Activated CD4-positive, alpha-beta memory T cell treated with anti-CD3 and anti-CD28 coated beads, Interleukin-2, amount 10 ng/mL, durations not matched to agents 7 days and 5 days (primary cell): ENCODE data around the gene SLC44A4. TPM values are rescaled to one million over a fixed set of nuclear protein-coding genes. Genes with fewer than 3 reads are reported as not detected.

ENCODE experiments used
- CTCF ChIA-PET: fragments of 350-600 bp; sonication (Branson Sonifier 250); formaldehyde crosslinking; loops from one replicate; lab custom pipeline; 2021; ENCODE audit warnings: antibody characterized with exemption, inconsistent platforms; lab: Charles Lee
- POLR2A ChIA-PET: fragments of 350-600 bp; sonication (Branson Sonifier 250); formaldehyde crosslinking; loops from one replicate; lab custom pipeline; 2021; ENCODE audit warnings: antibody characterized with exemption; lab: Charles Lee
- DNase-seq: peaks from one replicate; pipeline ENCODE4 v3.0.0-alpha.2; 2020
- H3K27ac Mint-ChIP-seq: one replicate; pipeline ENCODE4 v1.8.0; 2021; ENCODE audit warnings: mild to moderate bottlenecking, mixed read lengths
- H3K27me3 Mint-ChIP-seq: one replicate; pipeline ENCODE4 v1.8.0; 2021; ENCODE audit warnings: mixed read lengths
- H3K36me3 Mint-ChIP-seq: one replicate; pipeline ENCODE4 v1.8.0; 2021; ENCODE audit warnings: low read depth, mixed read lengths
- H3K4me1 Mint-ChIP-seq: one replicate; pipeline ENCODE4 v1.8.0; 2021; ENCODE audit warnings: mixed read lengths
- H3K4me3 Mint-ChIP-seq: one replicate; pipeline ENCODE4 v1.8.0; 2021; ENCODE audit warnings: mild to moderate bottlenecking, mixed read lengths
- H3K9me3 Mint-ChIP-seq: one replicate; pipeline ENCODE4 v1.8.0; 2021; ENCODE audit warnings: mixed read lengths
- total RNA-seq, 2 experiments: library from RNA; stranded (reverse); gene quantifications; one replicate each; pipeline ENCODE4 v1.2.3, GENCODE V29; 2021

Gene SLC44A4
- total RNA-seq, 2 experiments from 2014 or later: 0.38 TPM; not detected in 1

DNA sequence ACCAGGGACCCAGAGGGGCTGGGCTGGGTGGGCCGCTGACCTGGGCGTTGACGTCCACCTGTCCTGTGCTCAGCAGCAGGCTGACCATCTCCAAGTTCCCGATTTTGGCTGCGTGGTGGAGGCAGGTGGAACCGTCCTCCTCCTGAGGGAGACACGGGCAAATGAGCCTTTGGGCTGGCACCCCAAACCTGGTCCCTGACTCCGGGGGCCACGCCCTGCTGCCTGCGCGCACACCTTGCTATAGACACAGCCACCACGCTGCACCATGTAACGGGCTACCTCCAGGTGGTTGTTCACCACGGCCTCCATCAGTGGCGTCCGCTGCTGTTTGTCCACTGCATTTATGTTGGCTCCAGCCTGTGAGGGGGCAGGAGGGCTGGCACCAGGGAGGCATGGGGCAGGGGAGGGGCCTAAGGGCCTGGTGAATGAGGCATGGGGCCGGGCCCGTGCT is 7.8 kb upstream of the SLC44A4 start:
- H3K4me1 Mint-ChIP-seq: no peaks in the 10 kb centered on the region
- DNase-seq: no peak
- no peaks in the 10 kb centered on the region for H3K9me3 Mint-ChIP-seq
- H3K36me3 Mint-ChIP-seq: peaks cover 60% of the 10 kb centered on the region
- H3K27me3 Mint-ChIP-seq: no peaks in the 10 kb centered on the region
- ChIA-PET POLR2A (interaction anchor here (0.6 kb wide), 1 partner anchor 189 kb away, joined by 3 read pairs; no protein-coding TSS in a partner anchor), CTCF (interaction anchor here (0.5 to 1.0 kb wide), 2 partner anchors 10 to 115 kb away, joined by 3 read pairs; no protein-coding TSS in a partner anchor)
- H3K4me3 Mint-ChIP-seq: no peak overlapping the region
- H3K27ac Mint-ChIP-seq: no peak overlapping the region

DNA sequence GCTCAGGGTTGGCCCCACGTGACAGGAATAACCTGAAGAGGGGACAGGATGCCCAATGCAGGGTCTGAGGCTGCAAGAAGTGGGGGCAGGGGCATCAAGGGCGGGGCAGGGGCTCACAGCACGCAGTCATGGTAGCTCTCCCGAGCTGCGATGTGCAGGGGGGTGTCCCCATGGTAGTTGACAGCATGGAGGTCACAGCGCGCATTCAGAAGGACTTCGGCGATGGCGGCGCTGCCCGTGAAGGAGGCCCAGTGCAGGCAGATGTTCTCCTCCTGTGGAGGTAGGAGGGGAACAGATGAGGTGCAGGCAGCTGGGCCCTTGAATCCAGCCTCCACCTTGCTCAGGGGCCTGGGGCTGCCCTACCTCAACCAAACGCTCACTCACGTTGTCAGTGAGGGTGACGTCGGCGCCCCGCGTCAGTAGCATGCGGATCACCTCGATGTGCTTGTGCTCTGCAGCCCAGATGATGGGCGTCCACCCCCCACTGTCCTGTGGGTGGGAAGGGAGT is 5.8 kb upstream of the SLC44A4 start:
- Mint-ChIP-seq H3K4me3 (no peak overlapping the region), H3K9me3 (no peaks in the 10 kb centered on the region), H3K27me3 (no peaks in the 10 kb centered on the region), H3K4me1 (no peaks in the 10 kb centered on the region), H3K27ac (no peak overlapping the region), H3K36me3 (peaks cover 64% of the 10 kb centered on the region)
- DNase-seq: no peak
- POLR2A ChIA-PET: no interaction called here
- CTCF ChIA-PET: interaction anchor here (1.0 to 1.3 kb wide), 2 partner anchors 14 to 173 kb away, joined by 3 to 4 read pairs; no protein-coding TSS in a partner anchor

DNA sequence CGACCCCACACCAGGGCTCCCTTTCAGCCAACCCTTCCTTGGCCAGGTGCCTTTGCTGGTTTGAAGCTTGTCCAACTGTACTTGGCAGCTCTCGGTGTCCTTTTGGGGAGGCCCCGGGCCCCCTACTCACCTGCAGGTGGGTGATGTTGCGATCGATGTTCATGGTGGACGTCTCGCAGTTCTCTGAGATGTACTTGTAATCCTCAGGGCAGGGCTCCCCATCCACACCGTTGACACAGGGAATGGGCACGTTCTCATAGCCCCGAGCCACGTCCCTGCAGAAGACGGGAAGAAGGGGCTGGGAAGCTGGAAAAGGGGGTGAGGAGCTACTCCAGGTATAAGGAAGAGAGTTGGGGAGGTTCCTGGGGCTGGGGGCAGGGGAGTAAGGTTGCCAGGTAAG is 4.9 kb upstream of the SLC44A4 start:
- H3K4me3 Mint-ChIP-seq: no peak overlapping the region
- ChIA-PET POLR2A (interaction anchor here (1.0 kb wide), 1 partner anchor 26 kb away, joined by 3 read pairs; no protein-coding TSS in a partner anchor), CTCF (interaction anchor here (1.3 kb wide), 1 partner anchor 15 kb away, joined by 4 read pairs; no protein-coding TSS in a partner anchor)
- peaks cover 62% of the 10 kb centered on the region for H3K36me3 Mint-ChIP-seq
- no peak for DNase-seq
- no peaks in the 10 kb centered on the region for H3K9me3 Mint-ChIP-seq
- no peaks in the 10 kb centered on the region for H3K4me1 Mint-ChIP-seq
- no peaks in the 10 kb centered on the region for H3K27me3 Mint-ChIP-seq
- H3K27ac Mint-ChIP-seq: no peak overlapping the region

- Mint-ChIP-seq H3K4me3 (no peak overlapping the region), H3K9me3 (no peaks in the 10 kb centered on the region), H3K27me3 (no peaks in the 10 kb centered on the region), H3K4me1 (no peaks in the 10 kb centered on the region), H3K27ac (no peak overlapping the region), H3K36me3 (peaks cover 59% of the 10 kb centered on the region)
- ChIA-PET POLR2A (no interaction called here), CTCF (no interaction called here)
- no peak for DNase-seq
Observed at GRCh38 chr6:31882344-31882743, 3.5 kb upstream of the SLC44A4 start.

GRCh38 chr6:31881136-31881859 is 2.5 kb upstream of the SLC44A4 start:
- no peaks in the 10 kb centered on the region for H3K27me3 Mint-ChIP-seq
- no peak overlapping the region for H3K4me3 Mint-ChIP-seq
- CTCF ChIA-PET: no interaction called here
- POLR2A ChIA-PET: no interaction called here
- peaks cover 53% of the 10 kb centered on the region for H3K36me3 Mint-ChIP-seq
- H3K27ac Mint-ChIP-seq: no peak overlapping the region
- no peak for DNase-seq
- no peaks in the 10 kb centered on the region for H3K4me1 Mint-ChIP-seq
- H3K9me3 Mint-ChIP-seq: no peaks in the 10 kb centered on the region

DNA sequence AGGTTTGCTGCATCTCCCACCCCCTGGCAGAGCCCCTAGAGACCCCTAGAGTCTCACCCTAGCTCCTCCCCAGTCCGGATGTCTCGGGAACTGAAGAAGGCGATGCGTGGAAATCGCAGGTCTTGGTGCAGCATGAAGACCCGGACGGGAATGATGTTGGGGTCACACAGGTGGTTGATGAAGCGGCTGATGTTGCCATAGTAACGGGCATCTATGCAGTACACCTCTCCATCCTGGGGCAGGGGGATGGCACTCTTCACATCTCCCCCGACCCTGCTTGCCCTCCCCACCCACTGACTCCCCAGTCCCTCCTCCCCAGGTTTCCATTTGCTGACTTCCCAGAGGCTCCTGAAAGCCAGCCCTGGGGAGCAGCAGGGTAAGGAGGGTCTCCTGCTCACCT is 1.8 kb upstream of the SLC44A4 start:
- CTCF ChIA-PET: no interaction called here
- no peak for DNase-seq
- no peak overlapping the region for H3K27ac Mint-ChIP-seq

DNA sequence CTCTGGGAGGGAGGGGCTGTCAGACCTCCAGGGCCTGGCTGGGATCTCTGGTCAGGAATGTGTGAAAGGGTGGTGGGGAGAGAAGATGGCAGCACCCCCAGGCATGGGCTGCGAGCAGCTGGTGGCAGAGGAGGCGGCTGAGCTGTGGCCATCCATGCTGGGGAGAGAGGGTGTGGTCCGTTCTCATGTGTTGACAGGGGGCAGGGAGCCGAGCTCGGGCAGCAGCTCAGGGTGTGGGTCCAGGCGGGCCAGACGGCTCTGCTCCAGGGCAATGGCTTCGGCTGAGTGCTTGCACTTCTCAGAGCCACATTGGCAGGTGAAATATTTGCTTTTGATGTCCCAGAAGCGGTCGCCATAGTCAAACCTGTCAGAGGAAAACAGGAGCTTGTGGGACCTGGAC is 1.1 kb upstream of the SLC44A4 start:
- H3K36me3 Mint-ChIP-seq: peaks cover 42% of the 10 kb centered on the region
- CTCF ChIA-PET: no interaction called here
- H3K9me3 Mint-ChIP-seq: no peaks in the 10 kb centered on the region
- H3K27me3 Mint-ChIP-seq: no peaks in the 10 kb centered on the region
- H3K27ac Mint-ChIP-seq: no peak overlapping the region
- no peak for DNase-seq
- POLR2A ChIA-PET: no interaction called here
- no peak overlapping the region for H3K4me3 Mint-ChIP-seq
- H3K4me1 Mint-ChIP-seq: peaks cover 1% of the 10 kb centered on the region

More for the DNA sequence above, 1.8 kb upstream of the SLC44A4 start:
- H3K9me3 Mint-ChIP-seq: no peaks in the 10 kb centered on the region
- H3K27me3 Mint-ChIP-seq: no peaks in the 10 kb centered on the region
- H3K4me1 Mint-ChIP-seq: no peaks in the 10 kb centered on the region
- peaks cover 48% of the 10 kb centered on the region for H3K36me3 Mint-ChIP-seq
- H3K4me3 Mint-ChIP-seq: no peak overlapping the region
- POLR2A ChIA-PET: no interaction called here

- H3K9me3 Mint-ChIP-seq: no peaks in the 10 kb centered on the region
- POLR2A ChIA-PET: no interaction called here
- H3K4me1 Mint-ChIP-seq: peaks cover 2% of the 10 kb centered on the region
- H3K4me3 Mint-ChIP-seq: no peak overlapping the region
- no peak for DNase-seq
- no peaks in the 10 kb centered on the region for H3K27me3 Mint-ChIP-seq
- CTCF ChIA-PET: no interaction called here
- H3K36me3 Mint-ChIP-seq: peaks cover 38% of the 10 kb centered on the region
- no peak overlapping the region for H3K27ac Mint-ChIP-seq
Observed at GRCh38 chr6:31879143-31879542, 346 bp upstream of the SLC44A4 start.

GRCh38 chr6:31878222-31878621 is 575 bp downstream of the SLC44A4 start:
- ChIA-PET POLR2A (no interaction called here), CTCF (no interaction called here)
- H3K9me3 Mint-ChIP-seq: no peaks in the 10 kb centered on the region
- peaks cover 2% of the 10 kb centered on the region for H3K4me1 Mint-ChIP-seq
- no peak overlapping the region for H3K27ac Mint-ChIP-seq
- no peaks in the 10 kb centered on the region for H3K27me3 Mint-ChIP-seq
- no peak overlapping the region for H3K4me3 Mint-ChIP-seq
- H3K36me3 Mint-ChIP-seq: peaks cover 31% of the 10 kb centered on the region
- no peak for DNase-seq

DNA sequence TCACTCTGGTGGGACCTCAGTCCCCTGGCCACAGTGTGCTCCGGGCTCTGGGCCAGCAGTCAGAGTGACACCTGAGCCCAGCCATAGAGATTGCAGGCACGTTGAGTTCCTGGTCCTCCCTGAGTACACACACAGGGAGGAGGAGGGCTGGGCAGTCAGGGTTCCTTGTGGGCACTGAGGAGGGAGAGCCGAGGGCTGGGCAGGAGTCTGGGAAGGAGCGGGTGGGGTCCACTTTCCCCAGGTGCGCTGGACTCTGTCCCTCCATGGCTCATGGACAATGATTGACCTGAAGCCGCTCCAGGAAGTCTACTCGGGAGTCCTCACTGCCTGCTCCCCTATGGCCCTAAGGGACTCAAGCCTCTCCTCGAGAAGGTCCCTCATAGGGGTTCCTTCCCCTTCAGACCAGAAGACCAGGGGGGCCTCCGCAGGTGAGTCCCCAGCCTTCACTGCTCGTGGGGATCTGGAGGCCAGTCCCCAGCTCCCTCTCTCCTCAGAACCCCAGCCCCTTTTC is 1.1 kb downstream of the SLC44A4 start:
- H3K4me3 Mint-ChIP-seq: no peak overlapping the region
- POLR2A ChIA-PET: no interaction called here
- H3K36me3 Mint-ChIP-seq: peaks cover 26% of the 10 kb centered on the region
- H3K27me3 Mint-ChIP-seq: no peaks in the 10 kb centered on the region
- CTCF ChIA-PET: no interaction called here
- no peaks in the 10 kb centered on the region for H3K9me3 Mint-ChIP-seq
- H3K4me1 Mint-ChIP-seq: peaks cover 2% of the 10 kb centered on the region
- H3K27ac Mint-ChIP-seq: no peak overlapping the region
- DNase-seq: no peak

DNA sequence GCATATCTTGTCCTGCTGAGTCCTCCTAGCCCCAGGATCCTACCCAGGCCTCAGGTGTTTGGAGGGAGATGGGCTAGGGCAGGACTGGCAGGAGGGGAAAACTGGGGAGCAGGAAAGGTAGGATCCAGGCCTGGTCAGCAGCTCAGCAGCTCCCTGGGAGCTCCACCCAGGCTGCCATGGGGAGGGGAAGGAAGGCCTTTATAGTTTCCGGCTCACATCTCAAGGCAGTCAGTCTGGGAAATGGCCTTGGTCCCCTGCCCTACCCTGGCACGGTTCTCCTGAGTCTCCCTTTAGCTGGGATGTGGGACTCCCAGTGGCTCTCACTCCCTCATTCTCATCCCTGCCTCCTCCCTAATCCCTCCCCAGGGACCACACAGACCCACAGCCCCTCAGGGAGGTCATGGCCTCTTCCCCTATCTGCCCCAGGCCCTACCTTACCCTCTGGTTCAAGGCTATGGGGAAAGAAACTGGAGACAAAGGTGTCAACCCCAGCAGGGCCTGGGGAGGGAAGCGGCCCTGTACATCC is 1.6 kb downstream of the SLC44A4 start:
- DNase-seq: no peak
- no peak overlapping the region for H3K4me3 Mint-ChIP-seq
- ChIA-PET CTCF (no interaction called here), POLR2A (no interaction called here)
- peaks cover 2% of the 10 kb centered on the region for H3K4me1 Mint-ChIP-seq
- H3K27ac Mint-ChIP-seq: no peak overlapping the region
- H3K9me3 Mint-ChIP-seq: no peaks in the 10 kb centered on the region
- peaks cover 23% of the 10 kb centered on the region for H3K36me3 Mint-ChIP-seq
- no peaks in the 10 kb centered on the region for H3K27me3 Mint-ChIP-seq

DNA sequence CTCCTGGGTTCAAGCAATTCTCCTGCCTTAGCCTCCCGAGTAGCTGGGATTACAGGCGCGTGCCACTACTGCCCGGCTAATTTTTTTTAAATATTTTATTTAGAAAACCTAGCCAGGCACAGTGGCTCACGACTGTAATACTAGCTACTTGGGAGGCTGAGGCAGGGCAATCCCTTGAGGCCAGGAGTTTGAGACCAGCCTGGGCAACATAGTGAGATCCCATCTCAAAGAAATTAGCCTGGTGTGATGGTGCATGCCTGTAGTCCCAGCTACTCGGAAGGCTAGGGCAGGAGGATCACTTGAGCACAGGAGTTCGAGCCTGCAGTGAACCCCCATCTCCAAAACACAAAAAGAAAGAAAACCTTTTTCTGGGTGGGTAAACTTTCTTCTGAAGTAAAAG is 2.4 kb downstream of the SLC44A4 start:
- Mint-ChIP-seq H3K4me3 (no peak overlapping the region), H3K27me3 (peaks cover 4% of the 10 kb centered on the region), H3K4me1 (peaks cover 7% of the 10 kb centered on the region), H3K27ac (no peak overlapping the region), H3K36me3 (peaks cover 18% of the 10 kb centered on the region), H3K9me3 (no peaks in the 10 kb centered on the region)
- POLR2A ChIA-PET: interaction anchor here (1.0 kb wide), 1 partner anchor 225 kb away, joined by 3 read pairs; no protein-coding TSS in a partner anchor
- CTCF ChIA-PET: interaction anchor here (1.5 kb wide), 1 partner anchor 13 kb away, joined by 5 read pairs; the partner anchor contains the start of gene NEU1
- DNase-seq: no peak

GRCh38 chr6:31875877-31876276 is 2.9 kb downstream of the SLC44A4 start:
- POLR2A ChIA-PET: interaction anchor here (1.0 kb wide), 1 partner anchor 224 kb away, joined by 3 read pairs; no protein-coding TSS in a partner anchor
- peaks cover 4% of the 10 kb centered on the region for H3K27me3 Mint-ChIP-seq
- H3K36me3 Mint-ChIP-seq: peaks cover 13% of the 10 kb centered on the region
- DNase-seq: no peak
- H3K9me3 Mint-ChIP-seq: no peaks in the 10 kb centered on the region
- no peak overlapping the region for H3K4me3 Mint-ChIP-seq
- H3K4me1 Mint-ChIP-seq: peaks cover 11% of the 10 kb centered on the region
- no peak overlapping the region for H3K27ac Mint-ChIP-seq
- CTCF ChIA-PET: interaction anchor here (1.5 kb wide), 1 partner anchor 13 kb away, joined by 5 read pairs; the partner anchor contains the start of gene NEU1
